Neural progenitor cell (in vitro differentiated cells): Measurements from ENCODE around the gene CDH23. TPM values are rescaled to one million over a fixed set of nuclear protein-coding genes. Genes with fewer than 3 reads are reported as not detected.

Experiments
- DNase-seq: peaks from one replicate; pipeline ENCODE4 v3.0.0-alpha.2; 2016; ENCODE audit warnings: low spot score
- H2AFZ ChIP-seq: fragments of 200-600 bp; sonication (generic); replicated peaks from 2 replicates; pipeline ENCODE4 v1.6.1; 2016; ENCODE audit warnings: antibody characterized with exemption
- H3F3A ChIP-seq: fragments of 200-600 bp; sonication (generic); 2 replicates; pipeline ENCODE4 v1.6.1; 2016; ENCODE audit warnings: antibody characterized with exemption, low read depth
- H3K27ac ChIP-seq: fragments of 200-600 bp; sonication (generic); 2 replicates; pipeline ENCODE4 v1.5.1; 2016; ENCODE audit warnings: mild to moderate bottlenecking
- H3K27me3 ChIP-seq: fragments of 200-600 bp; sonication (generic); 2 replicates; pipeline ENCODE4 v1.6.1; 2016; ENCODE audit warnings: mild to moderate bottlenecking, moderate library complexity
- H3K36me3 ChIP-seq: fragments of 200-600 bp; sonication (generic); 2 replicates; pipeline ENCODE4 v1.5.1; 2016
- H3K4me1 ChIP-seq: fragments of 200-600 bp; sonication (generic); 2 replicates; pipeline ENCODE4 v1.6.1; 2016; ENCODE audit warnings: mixed run types
- H3K4me2 ChIP-seq: fragments of 200-600 bp; sonication (generic); 2 replicates; pipeline ENCODE4 v1.6.1; 2016
- H3K4me3 ChIP-seq: fragments of 200-600 bp; sonication (generic); 2 replicates; pipeline ENCODE4 v1.5.1; 2016
- H3K79me2 ChIP-seq: fragments of 200-600 bp; sonication (generic); 2 replicates; pipeline ENCODE4 v1.6.1; 2016; ENCODE audit warnings: low read depth
- H3K9ac ChIP-seq: fragments of 200-600 bp; sonication (generic); 2 replicates; pipeline ENCODE4 v1.6.1; 2016
- H3K9me3 ChIP-seq: fragments of 200-600 bp; sonication (generic); 2 replicates; pipeline ENCODE4 v1.5.1; 2016; ENCODE audit warnings: low read depth
- H4K20me1 ChIP-seq: fragments of 200-600 bp; sonication (generic); 2 replicates; pipeline ENCODE4 v1.6.1; 2016; ENCODE audit warnings: low read depth
- H3K27ac Mint-ChIP-seq: 3 replicates; pipeline ENCODE4 v1.8.0; 2021; ENCODE audit warnings: mixed read lengths
- H3K27me3 Mint-ChIP-seq: 2 replicates; pipeline ENCODE4 v1.8.0; 2022; ENCODE audit warnings: low read depth, mild to moderate bottlenecking, inconsistent platforms, moderate library complexity, mixed read lengths; ENCODE audit not compliant: insufficient read depth
- H3K36me3 Mint-ChIP-seq: 3 replicates; pipeline ENCODE4 v1.8.0; 2021; ENCODE audit warnings: mixed read lengths
- H3K4me1 Mint-ChIP-seq: 3 replicates; pipeline ENCODE4 v1.8.0; 2021; ENCODE audit warnings: mixed read lengths
- H3K4me3 Mint-ChIP-seq: 3 replicates; pipeline ENCODE4 v1.8.0; 2021; ENCODE audit warnings: mild to moderate bottlenecking, moderate library complexity, mixed read lengths
- H3K9me3 Mint-ChIP-seq: 3 replicates; pipeline ENCODE4 v1.8.0; 2020; ENCODE audit warnings: mixed read lengths
- CTCF ChIP-seq: fragments of 200-600 bp; sonication (generic); IDR thresholded peaks from 2 replicates; pipeline ENCODE4 v1.5.1; 2017; ENCODE audit warnings: antibody characterized with exemption, mild to moderate bottlenecking
- EZH2 ChIP-seq: fragments of 200-600 bp; sonication (generic); IDR thresholded peaks from 2 replicates; pipeline ENCODE4 v1.6.1; 2017; ENCODE audit warnings: antibody characterized with exemption, mild to moderate bottlenecking, moderate library complexity
- EZH2phosphoT487 ChIP-seq: fragments of 200-600 bp; sonication (generic); IDR thresholded peaks from 2 replicates; pipeline ENCODE4 v1.6.1; 2017; ENCODE audit warnings: antibody characterized with exemption
- total RNA-seq: library from RNA; depleted of rRNA; stranded (reverse); fragments of >200 nt; gene quantifications from 2 replicates; pipeline ENCODE4 v1.2.3, GENCODE V29; 2015; ENCODE audit warnings: low replicate concordance

The CDH23 gene
- total RNA-seq, 1 donor from 2014 or later = 5.9 TPM

- Mint-ChIP-seq H3K9me3 (no peaks in the 10 kb centered on the region), H3K27ac (peak overlapping the region; percentile 42), H3K27me3 (peaks cover 2% of the 10 kb centered on the region), H3K4me3 (no peak overlapping the region), H3K4me1 (peaks cover 13% of the 10 kb centered on the region), H3K36me3 (no peaks in the 10 kb centered on the region)
- Histone ChIP-seq H3K9ac (no peak overlapping the region), H3K4me2 (no peak overlapping the region), H3K4me1 (peaks cover 12% of the 10 kb centered on the region), H2AFZ (no peak overlapping the region), H4K20me1 (no peaks in the 10 kb centered on the region), H3K36me3 (no peaks in the 10 kb centered on the region), H3K27ac (no peak overlapping the region), H3K4me3 (no peak overlapping the region), H3F3A (no peaks in the 10 kb centered on the region), H3K79me2 (no peaks in the 10 kb centered on the region), H3K9me3 (no peaks in the 10 kb centered on the region), H3K27me3 (no peaks in the 10 kb centered on the region)
- TF ChIP-seq CTCF = no peak
- TF ChIP-seq EZH2 = no peak
- no peak for TF ChIP-seq EZH2phosphoT487
- no peak for DNase-seq
Measured at GRCh38 chr10:71708897-71709882, 312.5 kb downstream of the CDH23 start.

GRCh38 chr10:71710519-71710918 lies 313.8 kb downstream of the CDH23 start:
- Histone ChIP-seq H3K27ac (no peak overlapping the region), H3K9me3 (no peaks in the 10 kb centered on the region), H3K4me3 (no peak overlapping the region), H3F3A (no peaks in the 10 kb centered on the region), H3K27me3 (no peaks in the 10 kb centered on the region), H3K4me2 (no peak overlapping the region), H3K9ac (no peak overlapping the region), H2AFZ (no peak overlapping the region), H4K20me1 (no peaks in the 10 kb centered on the region), H3K36me3 (no peaks in the 10 kb centered on the region), H3K79me2 (no peaks in the 10 kb centered on the region), H3K4me1 (peaks cover 12% of the 10 kb centered on the region)
- no peak overlapping the region for H3K4me3 Mint-ChIP-seq
- H3K36me3 Mint-ChIP-seq = no peaks in the 10 kb centered on the region
- TF ChIP-seq EZH2phosphoT487 (no peak), CTCF (no peak), EZH2 (no peak)
- H3K27me3 Mint-ChIP-seq = peaks cover 3% of the 10 kb centered on the region
- DNase-seq = no peak
- H3K9me3 Mint-ChIP-seq = no peaks in the 10 kb centered on the region
- H3K4me1 Mint-ChIP-seq = peaks cover 15% of the 10 kb centered on the region
- H3K27ac Mint-ChIP-seq = no peak overlapping the region

GRCh38 chr10:71711052-71711623 lies 314.4 kb downstream of the CDH23 start:
- H3K4me1 ChIP-seq = peaks cover 12% of the 10 kb centered on the region
- H3K9me3 ChIP-seq = no peaks in the 10 kb centered on the region
- no peak overlapping the region for H3K27ac ChIP-seq
- no peak overlapping the region for H3K4me3 Mint-ChIP-seq
- no peaks in the 10 kb centered on the region for H3K36me3 ChIP-seq
- H3F3A ChIP-seq = no peaks in the 10 kb centered on the region
- H3K4me3 ChIP-seq = no peak overlapping the region
- DNase-seq = no peak
- TF ChIP-seq EZH2phosphoT487 (no peak), CTCF (no peak), EZH2 (no peak)
- H3K4me2 ChIP-seq = no peak overlapping the region
- no peaks in the 10 kb centered on the region for H3K36me3 Mint-ChIP-seq
- no peaks in the 10 kb centered on the region for H3K79me2 ChIP-seq
- no peak overlapping the region for H3K27ac Mint-ChIP-seq
- H3K9me3 Mint-ChIP-seq = no peaks in the 10 kb centered on the region
- H4K20me1 ChIP-seq = no peaks in the 10 kb centered on the region
- peaks cover 5% of the 10 kb centered on the region for H3K27me3 Mint-ChIP-seq
- no peak overlapping the region for H2AFZ ChIP-seq
- H3K4me1 Mint-ChIP-seq = peaks cover 15% of the 10 kb centered on the region
- no peaks in the 10 kb centered on the region for H3K27me3 ChIP-seq
- no peak overlapping the region for H3K9ac ChIP-seq
